OCI-LY7 (cell line): ENCODE data around the gene DMRTC2. TPM values are rescaled to one million over a fixed set of nuclear protein-coding genes. Genes with fewer than 3 reads are reported as not detected.

Experiments used
- BruUV-seq: library from RNA; stranded (reverse); fragments of 400-500 nt; replicated peaks from 2 replicates; lab custom pipeline; 2021; lab: Mats Ljungman, UMichigan
- CTCF ChIA-PET: fragments of 300-600 bp; sonication (Branson Sonifier 250); formaldehyde crosslinking; loops from one replicate; lab custom pipeline; 2022; ENCODE audit warnings: antibody characterized with exemption; ENCODE audit not compliant: unreplicated experiment; lab: Charles Lee
- POLR2A ChIA-PET: fragments of 300-600 bp; sonication (Branson Sonifier 250); formaldehyde crosslinking; loops from one replicate; lab custom pipeline; 2022; ENCODE audit warnings: antibody characterized with exemption; lab: Charles Lee
- DNase-seq: peaks from one replicate; pipeline ENCODE4 v3.0.0-alpha.2; 2015; ENCODE audit warnings: low spot score
- H2AFZ ChIP-seq: fragments of 200-600 bp; sonication (generic), shearing (Covaris generic); 2 replicates; pipeline ENCODE4 v1.6.1; 2014; ENCODE audit warnings: mild to moderate bottlenecking, antibody characterized with exemption, low read length, moderate library complexity
- H3K27ac ChIP-seq: fragments of 200-600 bp; sonication (generic); 2 replicates; pipeline ENCODE4 v1.5.1; 2014; ENCODE audit warnings: mixed run types, low read depth, mild to moderate bottlenecking, moderate library complexity, low read length, inconsistent platforms; ENCODE audit not compliant: poor library complexity, severe bottlenecking
- H3K36me3 ChIP-seq: fragments of 200-600 bp; sonication (generic); 2 replicates; pipeline ENCODE4 v1.6.1; 2014; ENCODE audit warnings: mild to moderate bottlenecking, antibody characterized with exemption, low read length, moderate library complexity, mixed read lengths; ENCODE audit not compliant: insufficient read depth
- H3K4me1 ChIP-seq: fragments of 200-600 bp; sonication (generic); 2 replicates; pipeline ENCODE4 v1.5.1; 2014; ENCODE audit warnings: mild to moderate bottlenecking, low read length; ENCODE audit not compliant: insufficient read depth, poor library complexity, severe bottlenecking
- H3K4me2 ChIP-seq: fragments of 200-600 bp; sonication (generic); 2 replicates; pipeline ENCODE4 v1.6.1; 2014; ENCODE audit warnings: mild to moderate bottlenecking, low read length
- H3K4me3 ChIP-seq: fragments of 200-600 bp; sonication (generic); 2 replicates; pipeline ENCODE4 v1.5.1; 2014; ENCODE audit warnings: mild to moderate bottlenecking, low read depth, low read length; ENCODE audit not compliant: poor library complexity, severe bottlenecking
- H3K79me2 ChIP-seq: fragments of 200-600 bp; sonication (generic); 2 replicates; pipeline ENCODE4 v1.6.1; 2016; ENCODE audit warnings: low read depth, mild to moderate bottlenecking, low read length, moderate library complexity, mixed read lengths; ENCODE audit not compliant: insufficient read depth
- H3K9me2 ChIP-seq: fragments of 200-600 bp; sonication (generic); 2 replicates; pipeline ENCODE4 v1.6.1; 2016; ENCODE audit warnings: mild to moderate bottlenecking, low read length, mixed read lengths; ENCODE audit not compliant: insufficient read depth
- H3K9me3 ChIP-seq: fragments of 200-600 bp; sonication (generic); 2 replicates; pipeline ENCODE4 v1.6.1; 2014; ENCODE audit warnings: mild to moderate bottlenecking, mixed run types, low read length, mixed read lengths
- H4K20me1 ChIP-seq: fragments of 200-600 bp; sonication (generic); 2 replicates; pipeline ENCODE4 v1.6.1; 2014; ENCODE audit warnings: mild to moderate bottlenecking, antibody characterized with exemption, low read length, moderate library complexity, mixed read lengths; ENCODE audit not compliant: insufficient read depth
- CTCF ChIP-seq: fragments of 200-600 bp; sonication (generic); conservative IDR thresholded peaks from 2 replicates; pipeline ENCODE4 v1.5.1; 2014; ENCODE audit warnings: mild to moderate bottlenecking, antibody characterized with exemption, low read length, moderate library complexity, mixed read lengths
- EZH2phosphoT487 ChIP-seq: fragments of 200-600 bp; sonication (generic); IDR thresholded peaks from 2 replicates; pipeline ENCODE4 v1.6.1; 2018; ENCODE audit warnings: low read depth, borderline replicate concordance, mild to moderate bottlenecking, mixed run types, antibody characterized with exemption, low read length, moderate library complexity, mixed read lengths
- intact Hi-C: fragments of 100-400 bp; cut with micrococcal nuclease; formaldehyde crosslinking; loops from one replicate; pipeline ENCODE4 v1.10.0; 2022; ENCODE audit not compliant: unreplicated experiment
- total RNA-seq, 2 experiments: library from RNA; depleted of rRNA in 1 of 2; stranded (reverse); fragments of >200 nt in 1 of 2; shearing (Covaris generic) in 1 of 2; gene quantifications; 2 replicates each; pipeline ENCODE4 v1.2.3, GENCODE V29; 2014 to 2022

Gene DMRTC2
- total RNA-seq, 2 experiments from 2014 or later, result not detected

- no peak overlapping the region for H2AFZ ChIP-seq
- H3K4me2 ChIP-seq, result peak overlapping the region; percentile 98
- peaks cover 78% of the 10 kb centered on the region for H3K36me3 ChIP-seq
- CTCF ChIA-PET, result interaction anchor here (1.0 kb wide), 1 partner anchor 156 kb away, joined by 3 read pairs; no protein-coding TSS in a partner anchor
- no peaks in the 10 kb centered on the region for H3K9me3 ChIP-seq
- H3K9me2 ChIP-seq, result no peaks in the 10 kb centered on the region
- H3K4me3 ChIP-seq, result peak overlapping the region; percentile 96
- POLR2A ChIA-PET, result interaction anchor here (0.6 to 0.7 kb wide), 2 partner anchors 9 to 11 kb away, joined by 3 to 4 read pairs; no protein-coding TSS in a partner anchor
- peak overlapping the region; percentile 85 for H3K27ac ChIP-seq
- no TSS peak for BruUV-seq
- H3K79me2 ChIP-seq, result peaks cover 81% of the 10 kb centered on the region
- intact Hi-C loops, result loop anchor here (10.0 kb wide), 1 partner anchor 421 kb away; no protein-coding TSS in a partner anchor
- H4K20me1 ChIP-seq, result peaks cover 52% of the 10 kb centered on the region
- TF ChIP-seq EZH2phosphoT487 (no peak), CTCF (no peak)
- H3K4me1 ChIP-seq, result peaks cover 80% of the 10 kb centered on the region
- DNase-seq, result no peak
Observed at GRCh38 chr19:41863209-41863931, 18.5 kb downstream of the DMRTC2 start.

GRCh38 chr19:41864374-41864773, 19.5 kb downstream of the DMRTC2 start:
- DNase-seq, result no peak
- POLR2A ChIA-PET, result no interaction called here
- CTCF ChIA-PET, result no interaction called here
- Histone ChIP-seq H3K4me3 (peak overlapping the region; percentile 45), H3K79me2 (peaks cover 84% of the 10 kb centered on the region), H3K9me3 (no peaks in the 10 kb centered on the region), H3K9me2 (no peaks in the 10 kb centered on the region), H2AFZ (no peak overlapping the region), H3K4me1 (peaks cover 82% of the 10 kb centered on the region), H4K20me1 (peaks cover 52% of the 10 kb centered on the region), H3K27ac (peak overlapping the region; percentile 36), H3K4me2 (peak overlapping the region; percentile 98), H3K36me3 (peaks cover 88% of the 10 kb centered on the region)
- no TSS peak for BruUV-seq
- intact Hi-C loops, result loop anchor here (10.0 kb wide), 1 partner anchor 420 kb away; no protein-coding TSS in a partner anchor
- TF ChIP-seq EZH2phosphoT487, result no peak
- TF ChIP-seq CTCF, result no peak

- H3K27ac ChIP-seq, result peak overlapping the region; percentile 100
- CTCF ChIA-PET, result no interaction called here
- intact Hi-C loops, result loop anchor here (10.0 kb wide), 1 partner anchor 419 kb away; no protein-coding TSS in a partner anchor
- peak overlapping the region; percentile 69 for H3K4me2 ChIP-seq
- no peak for DNase-seq
- TF ChIP-seq CTCF (no peak), EZH2phosphoT487 (no peak)
- H3K4me3 ChIP-seq, result peak overlapping the region; percentile 54
- POLR2A ChIA-PET, result no interaction called here
- no peak overlapping the region for H2AFZ ChIP-seq
- H3K36me3 ChIP-seq, result peaks cover 97% of the 10 kb centered on the region
- peaks cover 72% of the 10 kb centered on the region for H3K79me2 ChIP-seq
- H3K9me3 ChIP-seq, result no peaks in the 10 kb centered on the region
- no TSS peak for BruUV-seq
- peaks cover 44% of the 10 kb centered on the region for H4K20me1 ChIP-seq
- no peaks in the 10 kb centered on the region for H3K9me2 ChIP-seq
- peaks cover 97% of the 10 kb centered on the region for H3K4me1 ChIP-seq
Observed at GRCh38 chr19:41866284-41866683, 21.4 kb downstream of the DMRTC2 start.
